NT2/D1 (cell line): ENCODE data around the gene GNG13.

ENCODE experiments used
- SUZ12 ChIP-seq: IDR thresholded peaks from 2 replicates; pipeline ENCODE4 v1.6.1; 2011; ENCODE audit not compliant: insufficient read length, insufficient read depth; ENCODE audit errors: extremely low read depth
- YY1 ChIP-seq: IDR thresholded peaks from 2 replicates; pipeline ENCODE4 v1.6.1; 2011; ENCODE audit not compliant: insufficient read length, insufficient read depth
- ZNF274 ChIP-seq: IDR thresholded peaks from 2 replicates; pipeline ENCODE4 v1.6.1; 2011; ENCODE audit warnings: mild to moderate bottlenecking, low read depth, low read length

GRCh38 chr16:831571-832413, 31.3 kb upstream of the GNG13 start:
- TF ChIP-seq YY1 (no peak), ZNF274 (no peak), SUZ12 (no peak)
